NCI-H748 treated with DMSO at 0.1 percent for 48 hours (cell line): ENCODE measurements around the gene PRR13.

ENCODE experiments used
- DNase-seq: peaks from one replicate; lab custom pipeline; 2025; lab: John Stamatoyannopoulos, UW

PRR13 gene

GRCh38 chr12:53493610-53494391, 52.3 kb downstream of the PRR13 start:
- no peak for DNase-seq
